ENCODE measurements around the gene CEP72.

Gene CEP72

GRCh38 chr5:652023-652515 lies 39.9 kb downstream of the CEP72 start:
- in situ Hi-C loops (cut with HindIII; ENCODE audit: low sequenced_read_pairs): loop anchor here (10.0 kb wide), 1 partner anchor 253 kb away; no protein-coding TSS in a partner anchor

- in situ Hi-C loops (cut with HindIII; ENCODE audit: low sequenced_read_pairs): loop anchor here (10.0 kb wide), 1 partner anchor 252 kb away; no protein-coding TSS in a partner anchor
Observed at GRCh38 chr5:652773-653350, 40.7 kb downstream of the CEP72 start.

GRCh38 chr5:654071-654778 lies 42.1 kb downstream of the CEP72 start:
- in situ Hi-C loops (cut with HindIII; ENCODE audit: low sequenced_read_pairs): loop anchor here (10.0 kb wide), 1 partner anchor 251 kb away; no protein-coding TSS in a partner anchor

- in situ Hi-C loops (cut with HindIII; ENCODE audit: low sequenced_read_pairs): loop anchor here (10.0 kb wide), 1 partner anchor 249 kb away; no protein-coding TSS in a partner anchor
Observed at GRCh38 chr5:655406-655805, 43.3 kb downstream of the CEP72 start.

- in situ Hi-C loops (cut with HindIII; ENCODE audit: low sequenced_read_pairs): loop anchor here (10.0 kb wide), 1 partner anchor 247 kb away; no protein-coding TSS in a partner anchor
Observed at GRCh38 chr5:657570-657969, 45.4 kb downstream of the CEP72 start.

GRCh38 chr5:658103-658502 lies 46.0 kb downstream of the CEP72 start:
- in situ Hi-C loops (cut with HindIII; ENCODE audit: low sequenced_read_pairs): loop anchor here (10.0 kb wide), 1 partner anchor 247 kb away; no protein-coding TSS in a partner anchor

DNA sequence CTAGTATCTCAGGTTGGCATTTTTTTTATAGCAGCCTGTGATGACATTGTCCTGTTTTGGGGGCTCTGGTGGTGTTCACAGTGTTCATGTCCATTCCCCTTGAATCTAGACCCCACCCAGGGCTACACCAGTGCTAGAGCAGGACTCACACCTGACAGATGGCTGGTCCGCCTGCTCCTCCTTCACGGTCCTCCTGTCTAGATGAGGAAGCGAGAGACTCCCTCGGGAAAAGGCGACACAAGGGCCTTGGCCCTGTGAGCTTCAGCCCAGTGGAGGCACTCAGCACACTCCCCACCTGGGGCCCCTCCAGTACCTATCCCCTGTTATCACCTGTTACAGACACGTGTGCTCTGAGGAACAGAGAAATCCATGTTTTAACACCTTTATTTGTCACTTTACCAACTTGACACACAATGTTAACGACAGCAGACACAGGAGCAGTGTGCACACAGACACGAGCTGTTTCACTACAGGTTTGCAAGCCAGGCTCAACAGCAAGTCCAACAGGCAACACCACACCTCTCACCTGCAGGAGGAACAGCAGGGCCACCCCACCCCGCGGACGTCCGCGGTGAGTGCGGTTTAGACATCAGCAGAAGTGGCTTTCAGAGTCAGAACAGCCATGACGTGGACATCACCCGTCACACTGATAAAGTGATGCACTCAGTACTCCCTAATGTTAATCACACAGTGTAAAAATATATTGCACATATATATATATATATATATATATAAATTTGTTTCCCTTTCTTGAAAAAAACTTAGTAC lies 47.5 kb downstream of the CEP72 start:
- in situ Hi-C loops (cut with HindIII; ENCODE audit: low sequenced_read_pairs): loop anchor here (10.0 kb wide), 1 partner anchor 245 kb away; no protein-coding TSS in a partner anchor

GRCh38 chr5:660491-661030 lies 48.4 kb downstream of the CEP72 start:
- in situ Hi-C loops (cut with HindIII; ENCODE audit: low sequenced_read_pairs): no loop called here

DNA sequence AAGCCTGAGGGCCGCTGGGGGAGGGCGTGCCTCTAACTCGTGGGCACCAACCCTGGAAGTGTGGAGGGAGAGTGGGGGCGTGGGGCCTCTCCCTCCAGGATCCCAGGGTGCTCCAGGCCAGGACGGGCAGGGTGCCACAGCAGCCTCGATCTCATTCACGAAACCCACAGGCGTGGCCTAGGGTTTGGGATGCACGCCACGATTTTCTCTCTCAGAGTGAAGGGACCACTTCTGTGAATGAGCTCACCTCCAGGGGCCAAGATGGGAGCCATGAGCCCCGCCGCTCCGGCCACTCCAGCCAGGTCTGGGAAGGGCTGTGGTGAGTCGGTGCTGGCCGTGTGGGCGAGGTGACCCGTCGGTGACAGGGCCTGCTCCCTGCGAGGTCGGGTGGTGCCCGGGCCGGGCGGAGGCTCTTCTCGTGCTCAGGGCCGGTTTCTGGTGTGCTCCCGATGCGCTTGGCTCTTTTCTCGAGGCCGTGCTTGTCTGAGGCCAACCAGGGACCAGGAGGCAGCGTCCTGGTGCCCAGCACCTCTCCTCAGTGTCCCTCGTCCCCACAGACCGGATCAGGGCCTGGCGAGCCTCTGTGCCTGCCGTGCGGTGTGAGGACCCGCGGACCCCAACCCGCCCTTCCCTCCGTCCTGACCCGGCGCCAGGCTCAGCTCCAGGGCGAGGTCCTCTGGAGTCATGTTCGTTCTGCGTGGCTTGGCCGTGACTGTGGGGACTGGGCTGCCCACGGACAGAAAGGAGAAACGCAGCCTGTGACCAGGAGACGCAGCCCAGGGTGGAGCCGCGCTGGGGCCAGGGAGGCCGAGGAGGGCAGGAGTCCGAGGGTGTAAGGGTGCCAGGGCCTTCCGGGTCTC lies 50.0 kb downstream of the CEP72 start:
- in situ Hi-C loops (cut with HindIII; ENCODE audit: low sequenced_read_pairs): no loop called here

DNA sequence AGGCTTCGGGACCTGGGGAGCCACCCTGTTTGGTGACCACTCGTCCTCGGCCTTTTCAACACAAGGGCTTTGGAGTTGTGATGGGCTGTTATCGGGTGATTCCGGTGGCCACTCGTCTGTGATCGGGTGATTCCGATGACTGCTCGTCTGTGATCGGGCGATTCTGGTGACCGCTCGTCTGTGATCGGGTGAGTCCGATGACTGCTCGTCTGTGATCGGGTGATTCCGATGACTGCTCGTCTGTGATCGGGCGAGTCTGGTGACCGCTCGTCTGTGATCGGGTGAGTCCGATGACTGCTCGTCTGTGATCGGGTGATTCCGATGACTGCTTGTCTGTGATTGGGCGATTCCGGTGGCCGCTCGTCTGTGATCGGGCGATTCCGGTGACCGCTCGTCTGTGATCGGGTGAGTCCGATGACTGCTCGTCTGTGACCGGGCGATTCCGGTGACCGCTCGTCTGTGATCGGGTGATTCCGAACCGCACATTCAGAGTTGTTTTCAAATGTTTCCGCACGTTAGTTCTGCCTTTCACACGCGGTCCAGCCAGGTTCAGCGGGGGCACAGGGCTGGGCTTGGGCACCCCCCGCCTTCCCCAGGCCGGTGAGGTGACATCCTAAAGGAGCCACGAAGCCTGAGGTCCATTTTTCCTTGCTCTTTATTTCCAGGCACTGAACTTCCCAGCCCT lies 50.8 kb downstream of the CEP72 start:
- in situ Hi-C loops (cut with HindIII; ENCODE audit: low sequenced_read_pairs): no loop called here

GRCh38 chr5:663436-664342 lies 51.5 kb downstream of the CEP72 start:
- in situ Hi-C loops (cut with HindIII; ENCODE audit: low sequenced_read_pairs): no loop called here

DNA sequence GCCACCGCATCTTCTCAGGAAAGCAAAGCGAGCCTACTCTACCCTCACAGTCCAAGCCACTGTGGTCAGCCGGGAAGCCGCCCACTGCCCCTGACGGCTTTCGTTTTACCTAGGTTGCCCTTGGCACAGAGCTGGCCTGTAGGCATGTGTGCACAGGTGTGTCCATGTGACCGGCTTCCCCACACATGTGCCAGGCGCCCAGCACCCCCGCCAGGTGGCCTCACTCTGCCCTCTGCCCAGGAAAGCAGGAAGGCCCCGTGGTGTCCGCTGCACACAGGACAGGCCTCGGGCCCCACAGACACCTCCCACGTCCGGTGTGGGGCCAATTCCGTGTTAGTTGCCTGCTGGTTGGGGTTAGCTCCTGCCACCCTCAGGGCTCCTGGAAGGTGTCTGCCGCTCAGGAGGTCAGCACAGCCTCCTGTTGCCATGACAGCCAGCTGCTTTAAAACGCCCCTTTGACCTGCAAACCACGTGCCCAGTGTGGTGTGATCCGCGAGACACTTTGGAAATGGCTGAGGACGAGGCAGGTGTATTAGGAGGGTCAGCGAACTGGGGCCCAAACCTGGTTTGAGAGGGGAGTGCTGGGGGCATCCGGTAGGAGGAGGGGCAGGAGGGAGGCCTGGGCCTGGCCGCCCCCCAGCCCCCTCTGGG lies 52.3 kb downstream of the CEP72 start:
- in situ Hi-C loops (cut with HindIII; ENCODE audit: low sequenced_read_pairs): no loop called here

GRCh38 chr5:664994-665360 lies 52.8 kb downstream of the CEP72 start:
- in situ Hi-C loops (cut with HindIII; ENCODE audit: low sequenced_read_pairs): no loop called here

DNA sequence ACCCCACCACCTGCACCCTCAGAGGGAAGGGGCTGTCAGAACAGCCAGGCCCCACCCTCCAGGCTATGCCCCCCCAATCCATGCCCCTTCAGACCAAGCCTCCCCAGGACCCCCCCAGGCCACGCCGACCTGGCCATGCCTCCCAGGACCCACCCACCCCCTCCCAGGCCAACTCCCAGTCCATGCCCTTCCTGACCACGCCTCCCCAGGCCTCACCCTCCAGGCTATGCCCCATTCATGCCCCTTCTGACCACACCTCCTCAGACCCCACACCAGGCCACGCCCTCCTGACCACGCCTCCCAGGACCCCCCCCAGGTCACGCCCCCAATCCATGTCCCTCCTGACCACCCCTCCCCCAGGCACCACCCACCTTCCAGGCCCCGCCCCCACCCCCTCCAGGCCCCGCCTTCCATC lies 53.4 kb downstream of the CEP72 start:
- in situ Hi-C loops (cut with HindIII; ENCODE audit: low sequenced_read_pairs): no loop called here

- in situ Hi-C loops (cut with HindIII; ENCODE audit: low sequenced_read_pairs): no loop called here
Observed at GRCh38 chr5:665956-666711, 54.0 kb downstream of the CEP72 start.

DNA sequence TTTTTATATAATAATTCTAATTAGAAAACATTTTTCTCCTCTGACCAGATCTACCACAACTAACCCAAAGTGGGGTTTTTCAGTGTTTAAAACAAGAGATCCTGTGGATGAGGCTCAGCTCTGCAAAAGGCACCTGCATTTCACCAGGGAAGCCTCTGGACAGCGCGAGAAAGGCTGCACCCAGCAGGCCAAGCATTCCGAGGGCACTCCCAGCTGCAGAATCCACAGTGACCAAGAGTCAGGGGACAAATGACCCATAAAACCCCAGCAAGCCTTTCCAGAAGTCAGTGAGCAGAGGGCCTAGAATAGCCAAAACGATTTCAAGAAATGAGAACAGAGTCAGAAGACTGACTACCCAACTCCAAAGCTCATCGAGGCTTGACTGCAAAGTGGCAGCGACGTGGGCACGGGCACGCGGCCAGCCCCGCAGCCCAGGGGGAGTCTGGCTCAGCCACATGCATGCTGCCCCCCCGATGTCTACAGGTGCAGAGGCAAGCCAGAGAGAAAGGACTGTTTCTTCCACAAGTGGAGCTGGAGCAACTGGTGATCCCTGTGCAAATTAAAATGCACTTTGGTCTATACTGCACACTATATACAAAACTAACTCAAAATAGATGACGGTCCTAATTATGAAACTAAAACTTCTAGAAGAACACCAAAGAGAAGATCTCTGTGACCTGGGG lies 54.8 kb downstream of the CEP72 start:
- in situ Hi-C loops (cut with HindIII; ENCODE audit: low sequenced_read_pairs): no loop called here

All from DLD1 (cell line).